ENCODE data around the gene CDC42SE1. TPM values are rescaled to one million over a fixed set of nuclear protein-coding genes. Genes with fewer than 3 reads are reported as not detected.

The CDC42SE1 gene
- polyA plus RNA-seq, 3 donors: 73.0 to 82.3 (median 75.4) TPM

Other genes with a start within 250 kb of the CDC42SE1 start
- 10 to 100 TPM; 53.5 to 59.7 (median 54.1) TPM for gene ARNT, start 183.0 kb downstream of the CDC42SE1 start, polyA plus RNA-seq (ENCODE audit: insufficient read length in 3 of 3)
- gene CTXND2, start 172.5 kb downstream of the CDC42SE1 start, polyA plus RNA-seq (ENCODE audit: insufficient read length in 3 of 3): under 1 TPM in 1 of 3 donors, not detected in 2; 0.09 TPM
- gene SETDB1, start 133.3 kb downstream of the CDC42SE1 start, polyA plus RNA-seq (ENCODE audit: insufficient read length in 3 of 3): 10 to 100 TPM; 75.3 to 91.8 (median 85.4) TPM
- 100 to 1,000 TPM; 296 to 301 (median 300) TPM for gene CERS2, start 84.8 kb downstream of the CDC42SE1 start, polyA plus RNA-seq (ENCODE audit: insufficient read length in 3 of 3)
- gene ANXA9, start 77.3 kb downstream of the CDC42SE1 start, polyA plus RNA-seq (ENCODE audit: insufficient read length in 3 of 3): 10 to 100 TPM; 14.3 to 18.9 (median 14.6) TPM
- gene MINDY1, start 52.7 kb downstream of the CDC42SE1 start, polyA plus RNA-seq (ENCODE audit: insufficient read length in 3 of 3): 10 to 100 TPM; 38.9 to 58.3 (median 39.3) TPM
- gene PRUNE1, start 51.2 kb downstream of the CDC42SE1 start, polyA plus RNA-seq (ENCODE audit: insufficient read length in 3 of 3): 10 to 100 TPM; 42.4 to 48.7 (median 42.8) TPM
- 1 to 10 TPM; 1.6 to 3.6 (median 2.7) TPM for gene BNIPL, start 23.0 kb downstream of the CDC42SE1 start, polyA plus RNA-seq (ENCODE audit: insufficient read length in 3 of 3)
- gene C1orf56, start 11.9 kb downstream of the CDC42SE1 start, polyA plus RNA-seq (ENCODE audit: insufficient read length in 3 of 3): 10 to 100 TPM in 2 of 3 donors, 1 to 10 TPM in 1; 9.1 to 14.0 (median 11.8) TPM
- gene MLLT11, start 775 bp upstream of the CDC42SE1 start, polyA plus RNA-seq (ENCODE audit: insufficient read length in 3 of 3): 10 to 100 TPM; 22.6 to 26.7 (median 24.7) TPM
- gene GABPB2, start 11.1 kb upstream of the CDC42SE1 start, polyA plus RNA-seq (ENCODE audit: insufficient read length in 3 of 3): 10 to 100 TPM; 10.5 to 15.8 (median 15.4) TPM
- gene SEMA6C, start 87.0 kb upstream of the CDC42SE1 start, polyA plus RNA-seq (ENCODE audit: insufficient read length in 3 of 3): 10 to 100 TPM; 29.8 to 34.5 (median 29.9) TPM
- 1 to 10 TPM; 1.0 to 1.5 (median 1.3) TPM for gene TNFAIP8L2, start 97.0 kb upstream of the CDC42SE1 start, polyA plus RNA-seq (ENCODE audit: insufficient read length in 3 of 3)
- gene LYSMD1, start 106.3 kb upstream of the CDC42SE1 start, polyA plus RNA-seq (ENCODE audit: insufficient read length in 3 of 3): 10 to 100 TPM; 16.4 to 20.1 (median 19.0) TPM
- 10 to 100 TPM; 38.4 to 45.2 (median 40.1) TPM for gene SCNM1, start 106.5 kb upstream of the CDC42SE1 start, polyA plus RNA-seq (ENCODE audit: insufficient read length in 3 of 3)
- gene TMOD4, start 116.4 kb upstream of the CDC42SE1 start, polyA plus RNA-seq (ENCODE audit: insufficient read length in 3 of 3): 1 to 10 TPM; 1.0 to 2.0 (median 1.4) TPM
- 10 to 100 TPM; 63.9 to 81.9 (median 68.9) TPM for gene VPS72, start 130.6 kb upstream of the CDC42SE1 start, polyA plus RNA-seq (ENCODE audit: insufficient read length in 3 of 3)
- gene PIP5K1A, start 138.9 kb upstream of the CDC42SE1 start, polyA plus RNA-seq (ENCODE audit: insufficient read length in 3 of 3): 10 to 100 TPM; 61.9 to 79.7 (median 73.5) TPM
- gene PSMD4, start 195.1 kb upstream of the CDC42SE1 start, polyA plus RNA-seq (ENCODE audit: insufficient read length in 3 of 3): 100 to 1,000 TPM; 160 to 185 (median 174) TPM
- gene ZNF687, start 222.7 kb upstream of the CDC42SE1 start, polyA plus RNA-seq (ENCODE audit: insufficient read length in 3 of 3): 10 to 100 TPM; 20.4 to 27.1 (median 25.2) TPM